CD4-positive, alpha-beta T cell treated with Interleukin-10 for 1 hour (primary cell): ENCODE measurements around the gene TNFRSF25.

Experiments used
- DNase-seq: peaks from one replicate; pipeline ENCODE4 v3.0.0-alpha.2; 2020

Gene TNFRSF25

GRCh38 chr1:6485168-6486101 lies 19.5 kb upstream of the TNFRSF25 start:
- DNase-seq: no peak

- DNase-seq: no peak
Measured at GRCh38 chr1:6484826-6485167, 18.8 kb upstream of the TNFRSF25 start.

- no peak for DNase-seq
Measured at GRCh38 chr1:6483761-6484117, 17.8 kb upstream of the TNFRSF25 start.

GRCh38 chr1:6483017-6483760 lies 17.2 kb upstream of the TNFRSF25 start:
- DNase-seq: no peak

- DNase-seq: no peak
Measured at GRCh38 chr1:6481820-6482219, 15.8 kb upstream of the TNFRSF25 start.

- DNase-seq: no peak
Measured at GRCh38 chr1:6477039-6477820, 11.3 kb upstream of the TNFRSF25 start.

- no peak for DNase-seq
Measured at GRCh38 chr1:6476483-6476882, 10.5 kb upstream of the TNFRSF25 start.

GRCh38 chr1:6475381-6476133 lies 9.6 kb upstream of the TNFRSF25 start:
- DNase-seq: peak; percentile 85

GRCh38 chr1:6474815-6475282 lies 8.9 kb upstream of the TNFRSF25 start:
- no peak for DNase-seq

GRCh38 chr1:6473974-6474814 lies 8.2 kb upstream of the TNFRSF25 start:
- no peak for DNase-seq

GRCh38 chr1:6473156-6473555 lies 7.2 kb upstream of the TNFRSF25 start:
- DNase-seq: no peak

GRCh38 chr1:6472391-6472790 lies 6.4 kb upstream of the TNFRSF25 start:
- DNase-seq: no peak

- DNase-seq: no peak
Measured at GRCh38 chr1:6471970-6472368, 6.0 kb upstream of the TNFRSF25 start.

- DNase-seq: peak; percentile 52
Measured at GRCh38 chr1:6471086-6471969, 5.4 kb upstream of the TNFRSF25 start.

- no peak for DNase-seq
Measured at GRCh38 chr1:6470132-6471085, 4.4 kb upstream of the TNFRSF25 start.

GRCh38 chr1:6468729-6469461 lies 2.9 kb upstream of the TNFRSF25 start:
- DNase-seq: no peak

- DNase-seq: no peak
Measured at GRCh38 chr1:6467744-6468688, 2.0 kb upstream of the TNFRSF25 start.
